Rectal smooth muscle tissue (tissue), 1 donor: Measurements from ENCODE around the gene CAMP.
"Not testable (repeated sequence)": the region's sequence is repeated elsewhere in the genome, so short reads cannot be mapped to it uniquely, and the experiment has no call there.

Experiments used
- H3K27ac ChIP-seq: one replicate; pipeline ENCODE4 v1.7.0; 2013; ENCODE audit warnings: low read depth, low read length, inconsistent platforms
- H3K27me3 ChIP-seq: one replicate; pipeline ENCODE4 v1.7.0; 2013; ENCODE audit warnings: low read length; ENCODE audit not compliant: control insufficient read depth, insufficient read depth
- H3K36me3 ChIP-seq: one replicate; pipeline ENCODE4 v1.7.0; 2013; ENCODE audit warnings: low read length; ENCODE audit not compliant: control insufficient read depth, insufficient read depth
- H3K4me1 ChIP-seq: one replicate; pipeline ENCODE4 v1.7.0; 2013; ENCODE audit warnings: low read length; ENCODE audit not compliant: control insufficient read depth, insufficient read depth
- H3K4me3 ChIP-seq: one replicate; pipeline ENCODE4 v1.7.0; 2013; ENCODE audit warnings: low read length
- H3K9ac ChIP-seq: one replicate; pipeline ENCODE4 v1.7.0; 2013; ENCODE audit warnings: low read length

The CAMP gene

DNA sequence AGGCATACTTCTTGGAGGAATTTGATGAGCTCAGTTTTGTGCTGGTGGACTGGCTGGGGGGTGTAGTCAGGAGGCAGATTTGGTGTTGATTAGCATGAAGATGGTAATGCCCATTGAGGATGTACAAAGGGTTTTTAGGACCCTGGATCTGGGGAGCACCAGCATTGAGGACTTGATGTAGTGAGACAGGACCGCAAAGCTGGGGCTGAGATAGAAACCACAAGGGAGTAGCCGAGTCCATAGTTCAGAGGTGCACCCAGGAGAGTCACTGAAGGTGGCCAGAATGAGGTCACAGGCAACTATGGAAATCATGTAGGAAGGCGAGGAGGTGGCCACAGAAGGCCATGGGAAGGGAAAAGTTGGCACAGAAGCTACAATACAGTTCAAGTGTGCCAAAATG lies 32.4 kb upstream of the CAMP start:
- H3K27ac ChIP-seq = no peak overlapping the region
- H3K4me3 ChIP-seq = no peak overlapping the region
- no peaks in the 10 kb centered on the region for H3K27me3 ChIP-seq
- H3K9ac ChIP-seq = no peak overlapping the region
- no peaks in the 10 kb centered on the region for H3K36me3 ChIP-seq
- no peaks in the 10 kb centered on the region for H3K4me1 ChIP-seq

- no peaks in the 10 kb centered on the region for H3K36me3 ChIP-seq
- H3K4me1 ChIP-seq = no peaks in the 10 kb centered on the region
- no peak overlapping the region for H3K4me3 ChIP-seq
- no peak overlapping the region for H3K9ac ChIP-seq
- no peaks in the 10 kb centered on the region for H3K27me3 ChIP-seq
- no peak overlapping the region for H3K27ac ChIP-seq
Measured at GRCh38 chr3:48194446-48195071, 28.7 kb upstream of the CAMP start.

DNA sequence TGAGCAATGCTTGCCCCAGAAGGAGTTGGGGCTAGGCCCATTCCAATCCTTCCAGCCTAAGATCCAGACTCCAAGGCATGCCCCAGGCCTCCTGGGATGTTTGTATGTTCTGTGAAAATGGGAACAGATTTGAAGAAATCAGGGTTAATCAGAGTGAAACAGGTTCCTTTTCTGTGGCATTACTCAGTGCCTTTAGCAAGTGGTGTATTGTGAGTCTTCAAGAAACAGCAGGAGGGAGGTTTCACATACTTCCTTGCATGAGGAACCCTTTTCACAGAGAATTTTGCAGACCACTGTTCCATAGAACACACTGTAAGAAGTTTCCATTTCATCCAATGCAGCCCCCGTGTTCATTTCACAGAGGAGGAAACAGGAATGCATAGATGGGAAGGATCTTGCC lies 26.7 kb upstream of the CAMP start:
- Histone ChIP-seq H3K36me3 (no peaks in the 10 kb centered on the region), H3K4me1 (no peaks in the 10 kb centered on the region), H3K27ac (no peak overlapping the region), H3K4me3 (no peak overlapping the region), H3K9ac (no peak overlapping the region), H3K27me3 (no peaks in the 10 kb centered on the region)

DNA sequence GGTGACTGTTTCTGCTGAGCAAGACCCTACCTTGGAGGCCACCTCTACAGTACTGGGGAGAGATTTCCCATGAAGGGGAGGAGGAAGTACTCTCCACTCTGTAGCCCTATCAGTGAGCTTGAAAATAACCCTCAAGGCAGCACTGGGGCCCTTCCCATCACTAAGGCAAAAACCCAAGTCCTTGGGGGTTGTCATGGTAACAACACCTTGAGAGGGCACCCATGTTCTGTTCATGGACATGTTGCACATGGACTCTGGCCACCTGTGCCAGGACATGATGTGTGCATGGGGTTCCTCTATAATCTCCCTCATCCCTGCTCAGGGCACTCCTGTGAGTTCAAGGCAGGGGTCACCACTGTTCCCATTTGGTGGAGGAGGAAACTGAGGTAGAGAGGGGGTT lies 24.2 kb upstream of the CAMP start:
- Histone ChIP-seq H3K4me3 (no peak overlapping the region), H3K4me1 (no peaks in the 10 kb centered on the region), H3K36me3 (no peaks in the 10 kb centered on the region), H3K27ac (no peak overlapping the region), H3K9ac (no peak overlapping the region), H3K27me3 (no peaks in the 10 kb centered on the region)

DNA sequence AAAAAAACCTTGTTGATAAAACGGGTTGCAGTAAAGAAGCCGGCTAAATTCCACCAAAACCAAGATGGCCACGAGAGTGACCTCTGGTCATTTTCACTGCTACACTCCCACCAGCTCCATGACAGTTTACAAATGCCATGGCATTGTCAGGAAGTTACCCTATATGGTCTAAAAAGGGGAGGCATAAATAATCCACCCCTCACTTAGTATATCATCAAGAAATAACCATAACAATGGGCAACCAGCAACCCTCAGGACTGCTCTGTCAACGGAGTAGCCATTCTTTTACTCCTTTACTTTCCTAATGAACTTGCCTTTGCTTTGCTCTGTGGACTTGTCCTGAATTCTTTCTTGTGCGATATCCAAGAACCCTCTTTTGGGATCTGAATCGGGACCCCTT lies 20.7 kb upstream of the CAMP start:
- Histone ChIP-seq H3K4me3 (no peak overlapping the region), H3K27me3 (no peaks in the 10 kb centered on the region), H3K9ac (no peak overlapping the region), H3K27ac (no peak overlapping the region), H3K36me3 (no peaks in the 10 kb centered on the region), H3K4me1 (no peaks in the 10 kb centered on the region)

- no peaks in the 10 kb centered on the region for H3K4me1 ChIP-seq
- no peak overlapping the region for H3K9ac ChIP-seq
- no peaks in the 10 kb centered on the region for H3K27me3 ChIP-seq
- H3K27ac ChIP-seq = no peak overlapping the region
- H3K36me3 ChIP-seq = no peaks in the 10 kb centered on the region
- H3K4me3 ChIP-seq = no peak overlapping the region
Measured at GRCh38 chr3:48208076-48208475, 15.2 kb upstream of the CAMP start.

- Histone ChIP-seq H3K36me3 (no peaks in the 10 kb centered on the region), H3K27me3 (no peaks in the 10 kb centered on the region), H3K9ac (no peak overlapping the region), H3K4me3 (no peak overlapping the region), H3K4me1 (no peaks in the 10 kb centered on the region), H3K27ac (no peak overlapping the region)
Measured at GRCh38 chr3:48209445-48209844, 13.8 kb upstream of the CAMP start.

- H3K27ac ChIP-seq, H3K4me3 ChIP-seq, H3K9ac ChIP-seq, H3K36me3 ChIP-seq, H3K27me3 ChIP-seq, H3K4me1 ChIP-seq: not testable (repeated sequence)
Measured at GRCh38 chr3:48210534-48210933, 12.8 kb upstream of the CAMP start.

- not testable (repeated sequence) for H3K9ac ChIP-seq, H3K4me1 ChIP-seq, H3K36me3 ChIP-seq, H3K27ac ChIP-seq, H3K4me3 ChIP-seq, H3K27me3 ChIP-seq
Measured at GRCh38 chr3:48211776-48212175, 11.5 kb upstream of the CAMP start.

DNA sequence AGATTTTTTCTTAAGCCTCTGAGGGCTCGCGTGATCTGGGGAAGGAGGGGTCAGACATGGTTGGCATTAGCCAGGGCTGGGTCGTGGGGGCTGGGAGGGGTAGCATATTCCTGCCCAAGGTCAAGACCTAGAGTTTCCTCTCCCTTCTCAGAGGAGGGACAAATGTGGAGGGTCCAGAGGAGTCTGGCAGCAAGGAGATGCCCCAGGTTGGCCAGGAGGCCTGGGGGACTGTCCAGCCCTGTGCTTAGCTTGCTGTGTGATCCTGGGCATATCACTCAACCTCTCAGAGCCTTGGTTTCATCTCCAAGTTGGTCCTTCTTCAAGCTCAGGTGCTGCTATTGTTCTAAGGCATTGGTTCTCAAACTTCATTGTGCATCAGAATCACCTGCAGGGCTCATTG lies 9.1 kb upstream of the CAMP start:
- Histone ChIP-seq H3K9ac (no peak overlapping the region), H3K4me1 (no peaks in the 10 kb centered on the region), H3K27ac (no peak overlapping the region), H3K36me3 (no peaks in the 10 kb centered on the region), H3K27me3 (no peaks in the 10 kb centered on the region), H3K4me3 (no peak overlapping the region)

- Histone ChIP-seq H3K27ac (no peak overlapping the region), H3K4me3 (no peak overlapping the region), H3K27me3 (no peaks in the 10 kb centered on the region), H3K4me1 (no peaks in the 10 kb centered on the region), H3K36me3 (no peaks in the 10 kb centered on the region), H3K9ac (no peak overlapping the region)
Measured at GRCh38 chr3:48215019-48215418, 8.3 kb upstream of the CAMP start.

DNA sequence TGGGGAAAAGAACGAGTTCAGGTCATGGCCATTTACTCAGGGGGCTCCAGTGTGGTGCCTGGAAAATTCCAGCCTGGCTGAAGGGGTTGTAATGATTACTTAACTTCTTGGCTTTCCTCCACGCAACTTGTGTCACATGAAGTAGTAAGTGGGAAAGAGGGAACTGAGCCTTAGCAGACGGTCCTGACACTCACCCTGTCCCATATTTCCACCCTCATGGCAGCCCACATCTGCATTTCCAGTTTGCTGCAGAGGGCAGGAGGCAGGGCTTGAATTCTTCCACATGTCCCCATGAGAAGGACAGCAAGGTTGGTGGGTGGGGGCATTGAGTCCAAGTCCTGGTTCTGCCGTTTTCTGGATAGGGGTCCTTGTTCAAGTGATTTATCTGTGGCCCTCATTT lies 7.8 kb upstream of the CAMP start:
- Histone ChIP-seq H3K27me3 (no peaks in the 10 kb centered on the region), H3K9ac (no peak overlapping the region), H3K4me3 (no peak overlapping the region), H3K27ac (no peak overlapping the region), H3K4me1 (no peaks in the 10 kb centered on the region), H3K36me3 (no peaks in the 10 kb centered on the region)

GRCh38 chr3:48215876-48216275 lies 7.4 kb upstream of the CAMP start:
- Histone ChIP-seq H3K27me3 (no peaks in the 10 kb centered on the region), H3K36me3 (no peaks in the 10 kb centered on the region), H3K4me1 (no peaks in the 10 kb centered on the region), H3K9ac (no peak overlapping the region), H3K27ac (no peak overlapping the region), H3K4me3 (no peak overlapping the region)
